HepG2 (cell line): ENCODE measurements around the gene PFAS. TPM values are rescaled to one million over a fixed set of nuclear protein-coding genes. Genes with fewer than 3 reads are reported as not detected.

Source experiments
- HIVEP1 ChIP-seq: sonication (generic); formaldehyde crosslinking; IDR thresholded peaks from 2 replicates; pipeline ENCODE4 v1.4.0; 2020; ENCODE audit warnings: mild to moderate bottlenecking, missing genetic modification reagents
- KDM4B ChIP-seq: sonication (generic); formaldehyde crosslinking; IDR thresholded peaks from 2 replicates; pipeline ENCODE4 v1.4.0; 2020; ENCODE audit warnings: missing genetic modification reagents
- MXI1 ChIP-seq: IDR thresholded peaks from 3 replicates; pipeline ENCODE4 v1.6.1; 2012; ENCODE audit warnings: low read depth, low read length, inconsistent platforms, borderline replicate concordance
- NR3C1 ChIP-seq: sonication (generic); formaldehyde crosslinking; IDR thresholded peaks from 2 replicates; pipeline ENCODE4 v1.4.0; 2020; ENCODE audit warnings: missing genetic modification reagents
- PLRG1 ChIP-seq: fragments of 450-650 bp; conservative IDR thresholded peaks from 2 replicates; pipeline ENCODE4 v1.6.1; 2016
- SNRNP70 ChIP-seq: fragments of 200-400 bp; formaldehyde crosslinking; IDR thresholded peaks from 2 replicates; pipeline ENCODE4 v1.6.1; 2017; ENCODE audit warnings: mild to moderate bottlenecking, low read depth, low read length, moderate library complexity
- ZBTB20 ChIP-seq: sonication (generic); formaldehyde crosslinking; IDR thresholded peaks from 2 replicates; pipeline ENCODE4 v1.8.1; 2023; ENCODE audit warnings: missing genetic modification reagents, low read depth, mild to moderate bottlenecking, borderline replicate concordance
- ZNF878 ChIP-seq: sonication (generic); formaldehyde crosslinking; IDR thresholded peaks from 2 replicates; pipeline ENCODE4 v1.8.1; 2023; ENCODE audit warnings: mild to moderate bottlenecking, missing genetic modification reagents, moderate library complexity
- polyA plus RNA-seq, 8 experiments: library from polyadenylated mRNA; depleted of rRNA in 3 of 8; stranded (reverse) in 7 of 8; unstranded in 1 of 8; fragments of >200 nt; fragmentation: Illumina TruSeq in 4 of 8; extraction: Trizol in 4 of 8; gene quantifications; 2 replicates each; pipeline versions ENCODE4 v1.2.1 to v1.2.3, GENCODE V29; 2011 to 2016; ENCODE audit warnings: low read depth in 4 of 8, missing spikeins in 1 of 8, mixed read lengths in 1 of 8; ENCODE audit not compliant: insufficient read depth in 1 of 8
- total RNA-seq, 5 experiments: library from RNA; depleted of rRNA; stranded (reverse); fragments of >200 nt; fragmentation: Illumina TruSeq; extraction: Trizol; gene quantifications; 2 replicates each; pipeline ENCODE4 v1.2.3, GENCODE V29; 2016; ENCODE audit warnings: low read depth in 1 of 5
- TF ChIP-seq, protein P1 (sequence below): sonication (generic); formaldehyde crosslinking; IDR thresholded peaks from 2 replicates; pipeline ENCODE4 v1.8.0; 2022; ENCODE audit warnings: mild to moderate bottlenecking, missing genetic modification reagents; ENCODE audit not compliant: insufficient replicate concordance
- TF ChIP-seq, protein P2 (sequence below): sonication (generic); formaldehyde crosslinking; IDR thresholded peaks from 2 replicates; pipeline ENCODE4 v1.4.0; 2020; ENCODE audit warnings: missing genetic modification reagents, borderline replicate concordance
- TF ChIP-seq, protein P3 (sequence below): sonication (generic); formaldehyde crosslinking; IDR thresholded peaks from 2 replicates; pipeline ENCODE4 v1.5.0; 2020; ENCODE audit warnings: missing genetic modification reagents, mild to moderate bottlenecking, borderline replicate concordance
- TF ChIP-seq, protein P4 (sequence below): sonication (generic); formaldehyde crosslinking; IDR thresholded peaks from 2 replicates; pipeline ENCODE4 v1.4.0; 2020; ENCODE audit warnings: mild to moderate bottlenecking, missing genetic modification reagents
- TF ChIP-seq, protein P5 (sequence below): sonication (generic); formaldehyde crosslinking; IDR thresholded peaks from 2 replicates; pipeline ENCODE4 v1.4.0; 2020; ENCODE audit warnings: missing genetic modification reagents, mild to moderate bottlenecking, borderline replicate concordance
- TF ChIP-seq, protein P6 (sequence below), 2 experiments: sonication (generic) in 1 of 2; formaldehyde crosslinking in 1 of 2; IDR thresholded peaks; 2 replicates each; pipeline versions ENCODE4 v1.4.0 to v1.6.1; 2016 to 2020; ENCODE audit warnings: borderline replicate concordance in 1 of 2, low read depth in 1 of 2, mild to moderate bottlenecking in 1 of 2, missing genetic modification reagents in 1 of 2

PFAS gene
- total and polyA plus RNA-seq, 2 of the 13 experiments (the other 11 are each of a cell fraction or from before 2014, with no cell fraction given) = 49.4 to 58.2 TPM

DNA sequence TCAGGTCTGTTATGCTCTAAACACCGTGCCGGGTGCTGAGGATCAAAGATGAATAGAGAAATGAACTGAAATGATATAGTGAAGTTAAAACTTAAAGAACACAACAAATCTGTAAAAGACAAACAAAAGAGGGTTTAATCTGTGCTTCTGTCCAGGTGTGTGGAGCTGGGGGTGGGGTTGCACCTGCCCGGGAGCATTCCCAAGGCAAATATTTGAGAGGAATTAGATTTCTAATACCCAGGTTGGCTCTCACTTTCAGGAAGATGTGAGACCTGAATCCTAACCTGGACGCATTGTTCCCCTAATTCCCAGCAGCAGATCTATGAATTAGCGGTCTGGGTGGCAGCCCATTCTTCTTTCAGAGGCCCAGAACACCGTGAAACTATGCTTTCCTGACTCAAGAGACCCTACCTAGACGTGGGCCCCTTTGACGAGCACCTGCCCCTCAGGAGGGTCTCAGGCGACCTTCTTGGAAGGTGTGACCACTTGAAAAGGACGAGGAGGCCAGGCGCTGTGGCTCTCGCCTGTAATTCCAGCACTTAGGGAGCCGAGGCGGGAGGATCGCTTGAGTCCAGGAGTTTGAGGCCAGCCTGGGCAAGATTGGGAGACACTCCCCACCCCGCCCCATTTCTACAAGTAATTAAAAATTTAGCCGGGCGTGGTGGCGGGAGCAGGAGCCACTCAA is 38.7 kb downstream of the PFAS start (continued):
- TF ChIP-seq, protein P1, sequence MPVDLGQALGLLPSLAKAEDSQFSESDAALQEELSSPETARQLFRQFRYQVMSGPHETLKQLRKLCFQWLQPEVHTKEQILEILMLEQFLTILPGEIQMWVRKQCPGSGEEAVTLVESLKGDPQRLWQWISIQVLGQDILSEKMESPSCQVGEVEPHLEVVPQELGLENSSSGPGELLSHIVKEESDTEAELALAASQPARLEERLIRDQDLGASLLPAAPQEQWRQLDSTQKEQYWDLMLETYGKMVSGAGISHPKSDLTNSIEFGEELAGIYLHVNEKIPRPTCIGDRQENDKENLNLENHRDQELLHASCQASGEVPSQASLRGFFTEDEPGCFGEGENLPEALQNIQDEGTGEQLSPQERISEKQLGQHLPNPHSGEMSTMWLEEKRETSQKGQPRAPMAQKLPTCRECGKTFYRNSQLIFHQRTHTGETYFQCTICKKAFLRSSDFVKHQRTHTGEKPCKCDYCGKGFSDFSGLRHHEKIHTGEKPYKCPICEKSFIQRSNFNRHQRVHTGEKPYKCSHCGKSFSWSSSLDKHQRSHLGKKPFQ = no peak
- TF ChIP-seq, protein P2, sequence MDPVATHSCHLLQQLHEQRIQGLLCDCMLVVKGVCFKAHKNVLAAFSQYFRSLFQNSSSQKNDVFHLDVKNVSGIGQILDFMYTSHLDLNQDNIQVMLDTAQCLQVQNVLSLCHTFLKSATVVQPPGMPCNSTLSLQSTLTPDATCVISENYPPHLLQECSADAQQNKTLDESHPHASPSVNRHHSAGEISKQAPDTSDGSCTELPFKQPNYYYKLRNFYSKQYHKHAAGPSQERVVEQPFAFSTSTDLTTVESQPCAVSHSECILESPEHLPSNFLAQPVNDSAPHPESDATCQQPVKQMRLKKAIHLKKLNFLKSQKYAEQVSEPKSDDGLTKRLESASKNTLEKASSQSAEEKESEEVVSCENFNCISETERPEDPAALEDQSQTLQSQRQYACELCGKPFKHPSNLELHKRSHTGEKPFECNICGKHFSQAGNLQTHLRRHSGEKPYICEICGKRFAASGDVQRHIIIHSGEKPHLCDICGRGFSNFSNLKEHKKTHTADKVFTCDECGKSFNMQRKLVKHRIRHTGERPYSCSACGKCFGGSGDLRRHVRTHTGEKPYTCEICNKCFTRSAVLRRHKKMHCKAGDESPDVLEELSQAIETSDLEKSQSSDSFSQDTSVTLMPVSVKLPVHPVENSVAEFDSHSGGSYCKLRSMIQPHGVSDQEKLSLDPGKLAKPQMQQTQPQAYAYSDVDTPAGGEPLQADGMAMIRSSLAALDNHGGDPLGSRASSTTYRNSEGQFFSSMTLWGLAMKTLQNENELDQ = no peak
- TF ChIP-seq PLRG1 (no peak), ZBTB20 (CRISPR knock-in tag) (no peak), KDM4B (CRISPR knock-in tag) (no peak), NR3C1 (CRISPR knock-in tag) (no peak), ZNF878 (CRISPR knock-in tag) (no peak), MXI1 (no peak), SNRNP70 (no peak), HIVEP1 (0 out of 2 replicates have a peak, but pooled peaks have one; percentile 6)
- TF ChIP-seq, protein P3, sequence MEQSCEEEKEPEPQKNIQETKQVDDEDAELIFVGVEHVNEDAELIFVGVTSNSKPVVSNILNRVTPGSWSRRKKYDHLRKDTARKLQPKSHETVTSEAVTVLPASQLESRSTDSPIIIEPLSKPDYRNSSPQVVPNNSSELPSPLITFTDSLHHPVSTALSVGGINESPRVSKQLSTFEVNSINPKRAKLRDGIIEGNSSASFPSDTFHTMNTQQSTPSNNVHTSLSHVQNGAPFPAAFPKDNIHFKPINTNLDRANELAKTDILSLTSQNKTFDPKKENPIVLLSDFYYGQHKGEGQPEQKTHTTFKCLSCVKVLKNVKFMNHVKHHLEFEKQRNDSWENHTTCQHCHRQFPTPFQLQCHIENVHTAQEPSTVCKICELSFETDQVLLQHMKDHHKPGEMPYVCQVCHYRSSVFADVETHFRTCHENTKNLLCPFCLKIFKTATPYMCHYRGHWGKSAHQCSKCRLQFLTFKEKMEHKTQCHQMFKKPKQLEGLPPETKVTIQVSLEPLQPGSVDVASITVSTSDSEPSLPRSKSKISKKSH = no peak
- TF ChIP-seq, protein P4, sequence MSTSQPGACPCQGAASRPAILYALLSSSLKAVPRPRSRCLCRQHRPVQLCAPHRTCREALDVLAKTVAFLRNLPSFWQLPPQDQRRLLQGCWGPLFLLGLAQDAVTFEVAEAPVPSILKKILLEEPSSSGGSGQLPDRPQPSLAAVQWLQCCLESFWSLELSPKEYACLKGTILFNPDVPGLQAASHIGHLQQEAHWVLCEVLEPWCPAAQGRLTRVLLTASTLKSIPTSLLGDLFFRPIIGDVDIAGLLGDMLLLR (CRISPR knock-in tag) = peak; percentile 8; the same call in 1 of the 2 replicates
- TF ChIP-seq, protein P5, sequence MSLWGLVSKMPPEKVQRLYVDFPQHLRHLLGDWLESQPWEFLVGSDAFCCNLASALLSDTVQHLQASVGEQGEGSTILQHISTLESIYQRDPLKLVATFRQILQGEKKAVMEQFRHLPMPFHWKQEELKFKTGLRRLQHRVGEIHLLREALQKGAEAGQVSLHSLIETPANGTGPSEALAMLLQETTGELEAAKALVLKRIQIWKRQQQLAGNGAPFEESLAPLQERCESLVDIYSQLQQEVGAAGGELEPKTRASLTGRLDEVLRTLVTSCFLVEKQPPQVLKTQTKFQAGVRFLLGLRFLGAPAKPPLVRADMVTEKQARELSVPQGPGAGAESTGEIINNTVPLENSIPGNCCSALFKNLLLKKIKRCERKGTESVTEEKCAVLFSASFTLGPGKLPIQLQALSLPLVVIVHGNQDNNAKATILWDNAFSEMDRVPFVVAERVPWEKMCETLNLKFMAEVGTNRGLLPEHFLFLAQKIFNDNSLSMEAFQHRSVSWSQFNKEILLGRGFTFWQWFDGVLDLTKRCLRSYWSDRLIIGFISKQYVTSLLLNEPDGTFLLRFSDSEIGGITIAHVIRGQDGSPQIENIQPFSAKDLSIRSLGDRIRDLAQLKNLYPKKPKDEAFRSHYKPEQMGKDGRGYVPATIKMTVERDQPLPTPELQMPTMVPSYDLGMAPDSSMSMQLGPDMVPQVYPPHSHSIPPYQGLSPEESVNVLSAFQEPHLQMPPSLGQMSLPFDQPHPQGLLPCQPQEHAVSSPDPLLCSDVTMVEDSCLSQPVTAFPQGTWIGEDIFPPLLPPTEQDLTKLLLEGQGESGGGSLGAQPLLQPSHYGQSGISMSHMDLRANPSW (CRISPR knock-in tag) = no peak
- TF ChIP-seq, protein P6, sequence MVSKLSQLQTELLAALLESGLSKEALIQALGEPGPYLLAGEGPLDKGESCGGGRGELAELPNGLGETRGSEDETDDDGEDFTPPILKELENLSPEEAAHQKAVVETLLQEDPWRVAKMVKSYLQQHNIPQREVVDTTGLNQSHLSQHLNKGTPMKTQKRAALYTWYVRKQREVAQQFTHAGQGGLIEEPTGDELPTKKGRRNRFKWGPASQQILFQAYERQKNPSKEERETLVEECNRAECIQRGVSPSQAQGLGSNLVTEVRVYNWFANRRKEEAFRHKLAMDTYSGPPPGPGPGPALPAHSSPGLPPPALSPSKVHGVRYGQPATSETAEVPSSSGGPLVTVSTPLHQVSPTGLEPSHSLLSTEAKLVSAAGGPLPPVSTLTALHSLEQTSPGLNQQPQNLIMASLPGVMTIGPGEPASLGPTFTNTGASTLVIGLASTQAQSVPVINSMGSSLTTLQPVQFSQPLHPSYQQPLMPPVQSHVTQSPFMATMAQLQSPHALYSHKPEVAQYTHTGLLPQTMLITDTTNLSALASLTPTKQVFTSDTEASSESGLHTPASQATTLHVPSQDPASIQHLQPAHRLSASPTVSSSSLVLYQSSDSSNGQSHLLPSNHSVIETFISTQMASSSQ (IDR thresholded peaks at IDR 0.05; ENCODE audit: low read depth) = no peak
- TF ChIP-seq, protein P6 (CRISPR knock-in tag; IDR thresholded peaks at IDR 0.05; ENCODE audit: borderline replicate concordance) = no peak
